Measurements from ENCODE around the gene UBASH3A. TPM values are rescaled to one million over a fixed set of nuclear protein-coding genes. Genes with fewer than 3 reads are reported as not detected.

UBASH3A gene
- total RNA-seq, 1 donor from 2014 or later, result not detected

GRCh38 chr21:42481169-42481568 is 77.5 kb downstream of the UBASH3A start:
- H3K27ac Mint-ChIP-seq (ENCODE audit: unreplicated experiment), result no peak overlapping the region
- DNase-seq (ENCODE audit: low read depth, low spot score), result no peak
- no peak for TF ChIP-seq CTCF (conservative IDR thresholded peaks at IDR 0.05)
- peaks cover 7% of the 10 kb centered on the region for H3K4me1 Mint-ChIP-seq
- no peaks in the 10 kb centered on the region for H3K27me3 Mint-ChIP-seq (ENCODE audit: low read depth)
- peaks cover 6% of the 10 kb centered on the region for H3K9me3 Mint-ChIP-seq
- H3K4me3 Mint-ChIP-seq, result no peak overlapping the region
- H3K36me3 Mint-ChIP-seq (ENCODE audit: low read depth), result peaks cover 2% of the 10 kb centered on the region

GRCh38 chr21:42484966-42485365 is 81.3 kb downstream of the UBASH3A start:
- Mint-ChIP-seq H3K36me3 (ENCODE audit: low read depth) (peaks cover under 1% of the 10 kb centered on the region), H3K4me3 (no peak overlapping the region), H3K27ac (ENCODE audit: unreplicated experiment) (no peak overlapping the region), H3K9me3 (peaks cover 2% of the 10 kb centered on the region), H3K4me1 (peaks cover under 1% of the 10 kb centered on the region), H3K27me3 (ENCODE audit: low read depth) (peaks cover 8% of the 10 kb centered on the region)
- no peak for TF ChIP-seq CTCF (conservative IDR thresholded peaks at IDR 0.05)
- DNase-seq (ENCODE audit: low read depth, low spot score), result no peak

- H3K4me1 Mint-ChIP-seq, result no peaks in the 10 kb centered on the region
- no peak overlapping the region for H3K4me3 Mint-ChIP-seq
- TF ChIP-seq CTCF (conservative IDR thresholded peaks at IDR 0.05), result no peak
- no peak overlapping the region for H3K27ac Mint-ChIP-seq (ENCODE audit: unreplicated experiment)
- DNase-seq (ENCODE audit: low read depth, low spot score), result no peak
- H3K36me3 Mint-ChIP-seq (ENCODE audit: low read depth), result no peaks in the 10 kb centered on the region
- H3K27me3 Mint-ChIP-seq (ENCODE audit: low read depth), result peaks cover 10% of the 10 kb centered on the region
- peaks cover 2% of the 10 kb centered on the region for H3K9me3 Mint-ChIP-seq
These were observed 82.4 kb downstream of the UBASH3A start for GRCh38 chr21:42486072-42486471.

GRCh38 chr21:42486531-42486930 is 82.8 kb downstream of the UBASH3A start:
- Mint-ChIP-seq H3K9me3 (no peaks in the 10 kb centered on the region), H3K27me3 (ENCODE audit: low read depth) (peaks cover 11% of the 10 kb centered on the region), H3K36me3 (ENCODE audit: low read depth) (no peaks in the 10 kb centered on the region), H3K27ac (ENCODE audit: unreplicated experiment) (no peak overlapping the region), H3K4me3 (no peak overlapping the region), H3K4me1 (no peaks in the 10 kb centered on the region)
- TF ChIP-seq CTCF (conservative IDR thresholded peaks at IDR 0.05), result no peak
- DNase-seq (ENCODE audit: low read depth, low spot score), result no peak

DNA sequence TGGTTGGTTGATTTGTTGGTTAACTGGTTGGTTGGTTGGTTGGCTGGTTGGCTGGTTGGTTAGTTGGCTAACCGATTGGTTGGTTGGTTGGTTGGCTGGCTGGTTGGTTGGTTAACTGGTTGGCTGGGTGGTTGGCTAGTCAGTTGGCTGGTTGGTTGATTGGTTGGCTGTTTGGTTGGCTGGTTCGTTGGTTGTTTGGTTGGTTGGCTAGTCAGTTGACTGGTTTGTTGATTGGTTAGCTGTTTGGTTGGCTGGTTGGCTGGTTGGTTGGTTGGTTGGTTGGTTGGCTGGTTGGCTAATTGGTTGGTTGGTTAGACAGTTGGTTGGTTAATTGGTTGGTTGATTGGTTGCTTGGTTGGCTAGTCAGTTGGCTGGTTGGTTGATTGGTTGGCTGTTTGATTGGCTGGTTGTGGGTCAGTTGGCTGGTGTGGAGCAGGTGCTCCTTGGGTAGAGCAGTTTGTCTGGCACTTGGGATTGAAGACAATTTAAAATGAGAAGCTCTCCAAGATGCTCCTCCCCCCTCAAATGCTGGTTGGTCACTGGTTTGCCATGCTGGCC is 85.4 kb downstream of the UBASH3A start:
- DNase-seq (ENCODE audit: low read depth, low spot score), result no peak
- Mint-ChIP-seq H3K4me1 (no peaks in the 10 kb centered on the region), H3K27me3 (ENCODE audit: low read depth) (peaks cover 11% of the 10 kb centered on the region), H3K9me3 (no peaks in the 10 kb centered on the region), H3K27ac (ENCODE audit: unreplicated experiment) (no peak overlapping the region), H3K4me3 (no peak overlapping the region), H3K36me3 (ENCODE audit: low read depth) (no peaks in the 10 kb centered on the region)
- TF ChIP-seq CTCF (conservative IDR thresholded peaks at IDR 0.05), result no peak
